ENCODE data around the gene RIMBP2. TPM values are rescaled to one million over a fixed set of nuclear protein-coding genes. Genes with fewer than 3 reads are reported as not detected.

Gene RIMBP2
- total RNA-seq, 1 donor from 2014 or later = 0.62 TPM

DNA sequence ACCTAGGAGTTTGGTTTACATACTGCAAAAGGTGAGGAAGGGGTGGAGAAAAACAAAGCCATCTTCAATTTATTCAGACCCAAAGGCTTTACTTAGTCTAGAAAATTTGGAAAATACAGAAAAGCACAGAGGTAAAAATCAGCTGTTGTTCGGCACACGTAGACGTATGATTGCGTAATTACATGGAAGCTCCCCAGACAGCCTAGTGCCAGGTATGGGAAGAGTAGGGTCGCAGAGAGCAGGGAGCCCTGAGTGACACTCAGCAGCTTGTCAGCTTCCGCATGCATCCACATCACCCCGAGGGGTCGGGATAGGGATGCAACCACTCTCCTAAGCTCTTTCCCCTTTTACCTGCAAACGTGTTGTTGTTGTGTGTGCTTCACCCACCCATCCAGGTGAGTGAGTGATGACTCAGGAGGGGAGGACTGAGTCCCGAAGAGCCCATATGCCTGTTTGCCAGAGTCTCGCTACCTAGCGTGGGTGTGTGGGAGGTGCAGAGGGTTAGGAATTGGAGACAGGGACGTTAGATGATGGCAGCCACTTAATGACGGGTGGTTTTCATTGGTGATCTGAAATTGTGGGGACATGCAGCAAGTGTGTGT lies 358.3 kb downstream of the RIMBP2 start:
- no peak for DNase-seq

DNA sequence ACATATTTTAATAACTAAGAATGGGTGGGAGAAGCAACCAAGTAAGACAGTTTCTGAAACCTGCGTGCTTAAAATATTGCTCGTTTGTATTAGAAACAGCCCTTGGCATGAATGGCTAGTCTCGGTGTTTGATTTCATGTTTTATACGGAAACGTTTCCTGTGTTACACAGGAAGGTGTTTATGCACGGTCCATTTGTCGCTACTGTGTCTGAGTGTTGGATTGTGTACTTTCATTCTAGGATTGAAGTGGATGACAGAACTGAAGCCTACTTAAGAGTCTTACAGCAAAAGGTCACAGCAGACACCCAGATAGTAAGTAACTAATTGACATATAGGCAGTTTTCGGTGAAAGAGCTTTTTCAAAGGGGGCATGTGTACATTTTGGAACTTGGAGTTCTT lies 358.9 kb downstream of the RIMBP2 start:
- no peak for DNase-seq

DNA sequence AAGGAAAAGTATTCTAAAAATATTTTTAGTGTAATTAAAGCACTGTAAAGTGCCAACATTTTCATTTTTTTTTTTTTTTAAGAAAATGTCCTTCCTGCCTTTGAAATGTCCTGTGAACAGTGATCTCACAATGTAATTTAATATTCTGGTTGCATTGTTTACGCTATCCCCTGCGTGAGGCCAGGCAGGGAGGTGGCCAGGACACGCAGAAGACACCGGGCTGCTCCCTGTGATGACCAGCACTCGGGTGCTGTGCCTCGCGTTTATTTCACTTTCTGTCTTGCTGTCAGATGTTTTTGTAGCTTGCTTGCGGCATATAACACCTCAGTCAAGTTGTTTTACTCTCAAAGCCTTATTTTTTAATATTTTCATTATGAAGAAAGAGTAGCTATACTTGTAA lies 359.9 kb downstream of the RIMBP2 start:
- no peak for DNase-seq

GRCh38 chr12:130354407-130354806 lies 361.7 kb downstream of the RIMBP2 start:
- no peak for DNase-seq

DNA sequence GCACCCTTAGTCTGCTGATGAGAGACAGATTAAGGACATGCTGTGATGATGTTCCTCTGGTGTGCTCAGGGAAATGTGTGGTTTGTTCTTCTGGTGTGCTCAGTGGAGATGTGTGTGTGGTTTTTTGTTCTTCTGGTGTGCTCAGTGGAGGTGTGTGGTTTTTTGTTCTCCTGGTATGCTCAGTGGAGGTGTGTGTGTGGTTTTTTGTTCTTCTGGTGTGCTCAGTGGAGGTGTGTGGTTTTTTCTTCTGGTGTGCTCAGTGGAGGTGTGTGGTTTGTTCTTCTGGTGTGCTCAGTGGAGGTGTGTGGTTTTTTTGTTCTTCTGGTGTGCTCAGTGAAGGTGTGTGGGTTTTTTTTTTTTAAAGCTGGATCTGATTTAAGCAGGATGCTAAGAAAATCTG lies 363.0 kb downstream of the RIMBP2 start:
- DNase-seq = no peak

GRCh38 chr12:130351326-130351725 lies 364.8 kb downstream of the RIMBP2 start:
- DNase-seq = peak; percentile 34

DNA sequence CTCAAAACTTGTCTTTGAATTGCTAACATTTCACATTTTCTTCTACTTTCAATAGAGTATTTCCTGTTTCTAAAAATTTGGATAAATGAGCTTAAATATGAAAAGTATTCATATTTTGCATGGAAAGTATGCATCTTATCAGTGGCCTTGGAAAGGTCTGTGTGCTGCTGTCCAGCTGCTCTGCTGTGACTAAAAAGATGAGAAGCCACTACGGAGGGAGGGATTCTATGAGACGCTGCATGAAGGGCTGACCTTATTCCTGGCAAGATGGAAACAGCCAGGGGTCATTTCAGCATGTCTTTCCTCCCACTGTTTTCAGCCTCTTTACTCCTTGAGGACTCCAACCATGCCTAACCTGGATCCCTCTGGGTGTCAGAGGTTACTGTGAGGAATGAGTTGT lies 365.4 kb downstream of the RIMBP2 start:
- DNase-seq = no peak

- peak; percentile 39 for DNase-seq
Measured at GRCh38 chr12:130347588-130347987, 368.5 kb downstream of the RIMBP2 start.

Other genes starting within 250 kb of the RIMBP2 start
- 19.7 TPM for gene STX2, start 123.0 kb upstream of the RIMBP2 start, total RNA-seq
- gene RAN, start 155.8 kb upstream of the RIMBP2 start, total RNA-seq = 195 TPM
- gene ADGRD1, start 237.6 kb upstream of the RIMBP2 start, total RNA-seq = 16.4 TPM

All from tongue (tissue), 2 donors.